Measurements from ENCODE around the gene CNMD.

GRCh38 chr13:52701728-52702465, 37.7 kb downstream of the CNMD start:
- no peak for TF ChIP-seq CTCF (optimal IDR thresholded peaks at IDR 0.05 in 1 of 3, IDR thresholded peaks at IDR 0.05 in 1 of 3, conservative IDR thresholded peaks at IDR 0.05 in 1 of 3; ENCODE audit: extremely low read depth in 1 of 3, insufficient read depth in 2 of 3, low read length in 3 of 3)
- TF ChIP-seq EZH2 (IDR thresholded peaks at IDR 0.05; ENCODE audit: low read length), result no peak
